NCI-H345 (cell line): Measurements from ENCODE around the gene ZNF365.
"Not testable (repeated sequence)": the region's sequence is repeated elsewhere in the genome, so short reads cannot be mapped to it uniquely, and the experiment has no call there.

Experiments used
- DNase-seq: peaks from one replicate; lab custom pipeline; 2025; lab: John Stamatoyannopoulos, UW

The ZNF365 gene

GRCh38 chr10:62373995-62374861, at the start of gene ZNF365:
Gene ZNF365 (plus strand): TSS chr10:62374369. CDS start chr10:62376194, 1,825 bp downstream.
- DNase-seq, result peak; percentile 54

GRCh38 chr10:62326176-62326575, 48.0 kb upstream of the ZNF365 start:
- DNase-seq, result no peak

GRCh38 chr10:62327885-62328284, 46.3 kb upstream of the ZNF365 start:
- no peak for DNase-seq

GRCh38 chr10:62330213-62330612, 44.0 kb upstream of the ZNF365 start:
- no peak for DNase-seq

- no peak for DNase-seq
Observed at GRCh38 chr10:62332406-62332805, 41.8 kb upstream of the ZNF365 start.

GRCh38 chr10:62333135-62333889, 40.9 kb upstream of the ZNF365 start:
- DNase-seq, result no peak

GRCh38 chr10:62333988-62334682, 40.0 kb upstream of the ZNF365 start:
- no peak for DNase-seq

- DNase-seq, result no peak
Observed at GRCh38 chr10:62335326-62335725, 38.8 kb upstream of the ZNF365 start.

- DNase-seq, result no peak
Observed at GRCh38 chr10:62336404-62336803, 37.8 kb upstream of the ZNF365 start.

- DNase-seq, result no peak
Observed at GRCh38 chr10:62341419-62341818, 32.8 kb upstream of the ZNF365 start.

GRCh38 chr10:62343000-62343399, 31.2 kb upstream of the ZNF365 start:
- no peak for DNase-seq

GRCh38 chr10:62348029-62348428, 26.1 kb upstream of the ZNF365 start:
- DNase-seq, result no peak

GRCh38 chr10:62352356-62352970, 21.7 kb upstream of the ZNF365 start:
- no peak for DNase-seq

- DNase-seq, result no peak
Observed at GRCh38 chr10:62354916-62355315, 19.3 kb upstream of the ZNF365 start.

GRCh38 chr10:62356447-62356846, 17.7 kb upstream of the ZNF365 start:
- no peak for DNase-seq

GRCh38 chr10:62358151-62358550, 16.0 kb upstream of the ZNF365 start:
- DNase-seq, result not testable (repeated sequence)

- DNase-seq, result no peak
Observed at GRCh38 chr10:62373639-62373994, 552 bp upstream of the ZNF365 start.

- DNase-seq, result no peak
Observed at GRCh38 chr10:62374862-62375710, 917 bp downstream of the ZNF365 start.

GRCh38 chr10:62376071-62377025, 2.2 kb downstream of the ZNF365 start:
- no peak for DNase-seq

GRCh38 chr10:62377026-62377415, 2.9 kb downstream of the ZNF365 start:
- DNase-seq, result no peak
